GM19324 (cell line): ENCODE measurements around the gene LYRM9.
"Not testable (repeated sequence)": the region's sequence is repeated elsewhere in the genome, so short reads cannot be mapped to it uniquely, and the experiment has no call there.

Experiments used
- ATAC-seq: cut with Tn5 transposase; IDR thresholded peaks from one replicate; pipeline ENCODE4 v1.9.1; 2021; ENCODE audit warnings: mild to moderate bottlenecking, moderate library complexity; ENCODE audit not compliant: unreplicated experiment, low FRiP score

Gene LYRM9

DNA sequence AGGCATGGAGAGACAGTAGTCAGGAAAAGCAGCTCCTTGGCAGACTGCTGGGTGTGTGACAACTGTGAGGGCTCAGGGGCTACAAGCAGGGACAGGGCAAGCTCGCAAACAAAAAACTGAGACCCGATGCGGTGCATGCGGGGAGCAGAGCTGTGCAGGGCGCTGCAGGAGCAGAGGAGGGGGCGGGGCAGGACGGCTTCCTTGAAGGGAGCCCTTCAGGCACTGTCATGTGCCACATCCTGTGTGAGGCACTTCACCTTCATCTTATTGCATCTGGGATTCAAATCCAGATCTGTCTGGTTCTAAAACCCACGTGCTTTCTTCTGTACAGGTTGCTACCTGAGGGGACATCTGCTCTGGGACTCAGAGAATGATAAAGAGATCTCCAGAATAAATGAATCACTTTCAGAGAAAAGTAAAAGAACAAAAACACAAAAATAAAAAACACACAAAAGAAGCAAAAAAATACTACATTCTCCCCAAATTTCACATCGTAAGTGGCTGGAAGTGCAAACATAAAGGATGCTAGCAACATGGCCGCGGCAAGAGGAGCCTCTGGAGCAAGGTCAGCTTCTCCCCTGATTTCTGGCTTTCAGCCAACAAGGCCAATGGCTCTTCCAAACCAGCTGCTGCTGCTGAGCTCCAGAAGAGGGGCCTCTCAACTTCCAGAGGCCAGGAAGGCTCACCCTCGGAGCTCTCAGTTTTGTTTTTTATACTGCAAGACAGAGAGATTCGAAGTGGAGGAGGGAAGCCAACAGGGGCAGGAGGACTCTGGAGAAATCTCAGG lies 14.2 kb downstream of the LYRM9 start:
- no peak for ATAC-seq

DNA sequence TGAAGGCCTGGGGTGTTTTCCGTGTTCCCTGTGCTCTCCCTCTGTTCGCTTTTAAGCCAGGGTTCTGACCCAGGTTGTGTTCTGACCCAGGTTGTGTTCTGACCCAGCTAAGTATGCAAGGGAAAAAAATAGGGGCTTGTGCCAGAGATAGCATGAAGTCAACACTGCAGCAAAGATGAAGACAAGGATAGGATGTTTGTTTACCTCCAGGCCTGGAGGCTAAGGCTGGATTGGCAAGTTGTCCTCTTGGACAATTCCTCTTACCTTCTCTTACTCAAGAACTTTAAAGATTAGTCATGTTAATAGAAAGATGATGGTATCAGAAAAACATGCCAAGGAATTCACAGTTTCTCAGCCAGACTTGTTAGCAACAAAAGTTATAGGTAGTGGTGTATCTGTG lies 19.4 kb downstream of the LYRM9 start:
- ATAC-seq, result no peak

DNA sequence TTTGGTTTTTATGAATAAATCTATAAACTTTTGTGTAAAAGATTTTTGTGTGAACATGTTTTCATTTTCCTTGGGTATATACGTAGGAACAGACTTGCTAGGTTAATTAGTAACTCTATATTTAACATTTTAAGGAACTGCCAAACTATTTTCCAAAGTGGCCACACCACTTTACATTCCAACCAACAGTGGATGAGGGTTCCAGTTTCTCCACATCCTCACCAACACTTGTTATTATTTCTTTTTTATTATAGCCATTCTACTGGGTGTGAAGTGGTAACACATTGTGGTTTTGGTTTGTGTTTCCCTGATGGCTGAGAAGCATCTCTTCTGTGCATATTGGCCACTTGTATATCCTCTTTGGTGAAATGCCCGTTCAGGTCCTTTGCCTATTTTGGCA lies 20.0 kb downstream of the LYRM9 start:
- ATAC-seq, result no peak

DNA sequence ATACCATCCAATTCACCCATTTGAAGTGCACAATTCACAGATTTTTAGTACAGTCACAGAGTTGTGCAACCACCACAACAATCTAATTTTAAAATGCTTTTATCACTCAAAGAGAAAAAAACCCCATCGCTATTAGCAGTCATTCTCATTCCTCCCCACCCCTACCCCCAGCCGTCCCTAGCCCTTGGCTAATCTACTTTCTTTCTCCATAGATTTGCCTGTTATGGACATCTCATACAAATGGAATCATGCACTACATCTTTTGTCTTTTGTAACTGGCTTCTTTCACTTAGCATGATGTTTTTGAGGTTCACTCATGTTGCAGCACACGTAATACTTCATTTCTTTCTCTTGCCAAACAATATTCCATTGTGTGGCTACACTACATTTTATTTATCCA lies 20.4 kb downstream of the LYRM9 start:
- no peak for ATAC-seq

DNA sequence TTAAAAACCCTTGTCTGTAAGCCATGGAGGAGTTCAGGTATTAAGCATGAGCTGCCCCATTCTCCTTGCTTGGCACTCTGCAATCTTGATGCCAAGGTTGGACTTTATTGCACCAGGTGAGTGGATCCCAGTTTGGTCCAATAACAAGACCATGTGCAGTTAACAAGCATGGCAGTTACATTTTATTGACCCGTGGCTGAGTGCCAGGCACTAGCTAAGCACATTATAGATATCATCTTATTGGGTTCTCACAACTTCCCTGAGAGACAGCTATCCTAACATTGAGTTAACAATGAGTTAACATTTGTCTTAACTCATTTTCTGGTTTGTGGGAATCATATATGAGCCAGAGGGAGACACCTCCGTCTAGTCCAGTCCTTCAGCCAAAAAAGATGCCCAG lies 21.8 kb downstream of the LYRM9 start:
- no peak for ATAC-seq

DNA sequence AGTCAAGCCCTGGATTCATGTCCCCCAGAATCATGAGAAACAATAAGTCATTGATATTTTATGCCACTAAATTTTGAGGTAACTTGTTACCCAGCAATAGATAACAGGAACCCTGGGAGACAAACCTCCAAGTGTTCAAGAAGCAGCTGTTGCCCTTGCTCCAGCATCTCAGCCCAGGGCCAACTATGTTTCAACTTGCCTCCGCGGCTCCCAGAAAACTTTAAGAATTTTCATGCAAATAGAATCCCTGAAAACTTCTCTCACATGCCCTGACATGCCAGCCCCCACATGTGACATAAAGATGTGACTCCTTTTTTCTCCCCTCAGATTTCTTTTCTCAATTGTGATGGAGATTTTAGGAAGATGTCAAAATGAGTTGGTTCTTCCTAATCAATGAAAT lies 22.8 kb downstream of the LYRM9 start:
- ATAC-seq, result no peak

DNA sequence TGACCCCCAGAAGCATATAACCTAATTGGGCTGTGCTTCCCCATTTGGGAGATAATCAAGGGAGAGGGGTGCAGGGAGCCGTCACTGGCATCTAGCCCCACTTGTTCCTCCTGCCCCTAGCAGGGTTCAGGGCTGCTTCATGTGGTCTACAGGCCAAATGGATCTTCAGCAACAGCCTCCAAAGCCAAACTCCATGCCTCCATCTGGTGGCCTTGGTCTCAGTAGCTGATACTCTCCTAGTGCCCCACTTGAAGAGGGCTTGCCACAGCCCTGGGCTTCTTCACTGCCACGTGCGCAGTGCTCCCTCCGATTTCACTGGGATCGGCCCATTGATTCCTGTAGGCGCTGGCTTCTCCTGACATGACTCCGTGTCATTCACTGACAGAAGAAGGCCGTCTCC lies 24.6 kb downstream of the LYRM9 start:
- ATAC-seq, result no peak

DNA sequence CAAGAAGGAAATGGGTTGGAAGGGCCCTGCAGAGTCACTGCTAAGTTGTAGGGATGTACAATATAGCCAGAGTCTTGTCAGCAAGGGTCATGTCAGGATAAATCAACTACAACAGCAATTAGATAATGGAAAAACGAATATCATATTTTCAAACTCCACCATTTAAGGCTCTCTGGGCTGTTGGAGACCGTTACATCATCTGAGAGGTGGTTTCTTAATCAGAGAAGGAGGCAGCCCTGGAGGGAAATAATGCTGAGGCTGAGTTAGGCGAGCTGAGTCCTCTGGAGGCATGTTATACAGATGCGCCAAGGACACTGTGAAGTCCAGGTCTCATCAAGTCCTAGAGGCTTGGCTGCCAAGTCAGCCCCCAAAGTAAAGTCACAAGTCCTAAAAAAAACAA lies 30.3 kb downstream of the LYRM9 start:
- ATAC-seq, result no peak

DNA sequence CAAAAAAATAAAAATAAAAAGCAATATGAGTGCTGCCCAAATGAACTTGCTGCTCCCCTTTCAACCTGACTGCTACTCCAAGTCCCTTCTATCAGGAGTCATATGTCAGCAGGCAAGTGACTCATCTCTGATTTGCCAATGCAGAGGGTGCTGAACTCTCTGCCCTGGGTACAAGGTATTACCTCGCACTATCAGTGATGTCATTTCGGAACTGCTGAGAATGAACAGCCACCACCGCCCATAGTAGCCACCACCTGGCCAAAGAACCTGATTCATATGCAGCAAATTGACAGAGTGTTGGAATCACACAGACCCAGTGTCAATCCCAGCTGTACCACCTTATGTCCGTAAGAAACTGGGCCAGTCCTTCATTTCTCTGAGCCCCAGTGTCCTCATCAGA lies 31.2 kb downstream of the LYRM9 start:
- no peak for ATAC-seq

DNA sequence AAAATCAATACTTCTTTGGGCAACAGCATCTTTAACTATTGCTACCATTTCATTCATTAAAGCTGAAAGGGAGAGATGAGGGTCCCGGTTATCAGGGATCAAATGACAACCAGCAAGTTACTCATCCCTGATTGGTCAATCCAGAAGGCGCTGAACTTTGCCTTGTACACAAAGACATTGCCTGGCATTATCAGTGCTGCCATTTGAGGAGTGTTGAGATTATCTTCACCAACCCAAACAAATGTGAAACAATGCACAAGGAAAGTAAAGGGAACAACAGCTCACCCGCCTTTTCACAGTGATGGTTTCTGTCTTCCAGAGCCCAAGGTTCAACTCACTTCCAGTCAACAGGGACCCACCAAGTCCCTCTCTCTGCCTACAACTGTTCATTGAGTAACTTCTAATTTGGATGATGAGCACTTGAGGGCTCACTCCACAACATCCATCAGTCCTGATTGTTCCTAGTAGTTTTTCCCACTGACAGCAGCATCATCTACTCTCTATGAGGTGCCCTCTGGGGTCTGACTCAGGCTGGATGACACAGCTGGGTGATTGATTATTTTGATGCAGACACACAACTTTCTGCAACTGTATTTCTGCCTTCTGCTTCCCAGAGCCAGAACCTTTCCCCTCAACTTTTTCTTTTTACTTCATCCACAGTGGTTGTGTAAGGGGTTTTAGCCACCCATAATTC lies 32.0 kb downstream of the LYRM9 start:
- no peak for ATAC-seq

DNA sequence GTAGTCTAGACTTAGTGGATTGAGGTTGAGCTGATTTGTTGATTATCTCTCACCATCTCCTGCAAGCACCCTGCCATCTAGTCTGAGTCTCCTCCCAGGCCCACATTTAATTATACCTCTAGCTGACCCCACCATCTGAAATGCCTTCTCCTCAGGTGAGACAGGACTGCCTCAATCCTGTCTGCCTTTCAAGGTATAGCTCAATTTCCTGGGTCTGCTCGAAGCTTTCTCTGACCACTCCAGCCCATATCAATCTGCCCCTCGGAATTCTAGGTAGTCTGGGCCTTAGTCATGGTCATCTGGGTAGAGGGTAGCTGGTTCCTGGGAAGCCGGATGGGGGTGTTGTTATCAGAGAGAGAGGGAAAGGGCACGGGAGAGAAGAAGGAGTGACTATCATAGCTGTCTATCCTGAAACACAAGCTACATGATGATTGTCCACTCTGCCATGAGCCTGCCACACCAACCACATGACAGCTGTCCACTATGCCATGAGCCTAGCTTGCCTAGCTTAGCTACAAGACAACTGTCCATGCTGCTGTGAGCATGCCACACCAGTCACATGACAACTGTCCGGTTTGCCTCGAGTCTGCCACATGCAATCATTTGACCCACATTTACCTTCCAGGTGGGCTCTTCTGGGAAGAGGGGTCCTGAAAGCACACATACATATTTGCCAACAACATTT lies 34.4 kb downstream of the LYRM9 start:
- no peak for ATAC-seq

DNA sequence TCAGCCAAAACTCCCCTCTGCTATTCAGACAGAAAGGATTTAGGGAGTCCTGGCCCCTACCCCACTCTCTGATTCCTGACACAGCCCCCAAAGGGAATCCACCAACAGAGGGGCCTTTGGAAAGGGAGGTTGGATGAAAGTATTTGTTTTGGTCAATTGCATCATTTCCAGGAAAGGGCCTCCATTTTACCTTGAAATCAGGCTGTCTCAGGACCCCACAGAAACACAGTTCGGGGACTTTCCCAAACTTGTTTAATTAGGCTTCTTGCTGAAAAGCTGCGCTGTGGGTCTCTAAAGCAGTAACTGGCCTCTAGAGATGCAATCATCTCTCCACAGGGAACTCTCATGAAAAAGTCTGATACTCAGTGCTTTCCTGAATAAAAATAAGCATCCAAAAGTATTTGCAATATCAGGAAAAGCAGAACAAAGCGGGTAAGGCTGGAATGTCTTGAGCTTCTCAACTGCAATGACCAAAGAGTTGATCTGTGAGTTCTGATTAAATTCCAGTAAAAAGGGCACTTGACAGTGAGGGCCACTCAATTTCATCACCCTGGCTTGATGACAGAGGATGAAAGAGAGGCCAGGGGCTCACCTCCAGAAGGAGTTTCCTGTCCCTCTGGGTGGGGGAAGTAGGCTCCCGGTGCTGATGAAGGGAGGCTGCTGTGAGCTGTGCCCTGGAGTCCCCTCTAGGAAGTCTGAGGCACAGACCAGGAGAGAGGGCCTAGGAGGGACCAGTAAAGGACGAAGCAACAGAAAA lies 36.3 kb downstream of the LYRM9 start:
- ATAC-seq, result no peak

DNA sequence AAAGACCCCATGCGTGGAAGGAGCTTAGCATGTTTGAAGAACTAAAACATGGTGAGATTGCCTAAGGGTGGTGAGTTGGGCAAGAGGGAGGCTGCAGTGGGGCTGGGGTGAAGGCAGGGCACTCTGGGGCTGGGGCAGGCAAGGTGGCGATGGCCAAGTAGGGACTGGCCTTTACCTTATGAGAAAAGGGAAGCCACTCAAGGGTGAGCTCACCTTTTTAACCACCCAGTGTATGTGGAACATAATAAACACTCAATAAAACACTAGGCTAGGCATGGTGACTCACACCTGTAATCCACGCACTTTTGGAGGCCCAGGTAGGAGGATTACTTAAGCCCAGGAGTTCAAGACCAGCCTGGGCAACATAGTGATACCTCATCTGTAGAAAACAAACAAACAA lies 37.7 kb downstream of the LYRM9 start:
- no peak for ATAC-seq

DNA sequence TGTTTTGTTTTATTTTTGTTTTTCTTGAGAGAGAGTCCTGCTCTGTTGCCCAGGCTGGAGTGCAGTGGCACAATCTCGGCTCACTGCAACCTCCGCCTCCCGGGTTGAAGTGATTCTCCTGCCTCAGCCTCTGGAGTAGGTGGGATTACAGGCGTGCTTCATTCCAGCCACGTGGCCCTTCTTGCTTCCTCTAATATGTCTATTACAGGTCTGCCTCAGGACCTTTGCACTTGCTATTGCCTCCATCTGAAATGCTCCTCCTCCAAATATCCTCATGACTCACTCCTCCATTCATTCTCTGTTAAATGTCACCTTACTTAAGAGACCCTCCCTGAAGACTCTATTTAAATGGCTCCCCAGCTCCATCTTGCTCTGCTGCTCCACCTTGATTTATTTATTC lies 39.0 kb downstream of the LYRM9 start:
- ATAC-seq, result no peak

DNA sequence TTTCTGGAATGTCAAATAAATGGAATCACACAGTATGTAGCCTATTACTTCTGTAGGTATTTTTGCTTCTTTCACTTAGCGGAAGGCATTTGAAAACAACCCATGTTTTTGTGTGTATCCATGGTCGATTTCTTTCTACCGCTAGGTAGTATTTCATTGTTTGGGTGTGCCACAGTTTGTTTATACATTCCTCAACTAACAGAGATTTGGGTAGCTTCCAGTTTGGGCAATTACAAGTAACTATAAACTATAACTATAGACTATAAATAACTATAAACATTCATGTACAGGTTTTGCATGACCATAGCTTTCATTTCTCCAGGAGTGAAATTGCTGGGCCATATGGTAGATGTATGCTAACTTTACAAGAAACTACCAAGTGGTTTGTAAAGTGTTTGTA lies 40.1 kb downstream of the LYRM9 start:
- ATAC-seq, result no peak

DNA sequence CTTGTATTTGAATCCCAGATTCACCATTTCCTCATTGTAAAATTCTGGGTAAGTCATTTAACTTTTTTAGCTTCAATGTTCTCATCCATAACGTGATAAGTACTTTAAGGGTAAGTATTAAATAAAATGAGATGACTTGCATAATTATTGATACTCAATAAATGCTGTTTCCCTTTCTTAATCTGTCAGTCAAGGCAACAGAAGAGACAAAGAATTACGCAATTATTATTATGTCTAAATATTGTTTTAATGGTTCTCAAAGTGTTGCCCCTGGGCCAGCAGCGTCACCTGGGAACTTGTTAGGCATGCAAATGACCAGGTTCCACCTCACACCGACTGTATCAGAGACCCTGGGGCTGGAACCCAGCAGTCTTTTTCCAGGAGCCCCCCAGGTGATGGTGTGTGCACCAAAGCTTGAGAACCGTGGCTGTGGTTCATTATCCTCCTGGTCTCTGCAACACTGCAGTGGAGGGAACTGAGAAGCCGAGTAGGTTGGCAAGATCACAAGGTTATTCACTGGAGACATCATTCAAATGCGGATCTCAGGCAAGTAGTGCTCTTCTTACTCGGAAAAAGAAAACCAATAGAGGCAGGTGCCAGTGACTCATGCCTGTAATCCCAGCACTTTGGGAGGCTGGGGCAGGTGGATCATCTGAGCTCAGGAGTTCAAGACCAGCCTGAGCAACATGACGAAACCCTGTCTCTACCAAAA lies 43.5 kb downstream of the LYRM9 start:
- no peak for ATAC-seq

DNA sequence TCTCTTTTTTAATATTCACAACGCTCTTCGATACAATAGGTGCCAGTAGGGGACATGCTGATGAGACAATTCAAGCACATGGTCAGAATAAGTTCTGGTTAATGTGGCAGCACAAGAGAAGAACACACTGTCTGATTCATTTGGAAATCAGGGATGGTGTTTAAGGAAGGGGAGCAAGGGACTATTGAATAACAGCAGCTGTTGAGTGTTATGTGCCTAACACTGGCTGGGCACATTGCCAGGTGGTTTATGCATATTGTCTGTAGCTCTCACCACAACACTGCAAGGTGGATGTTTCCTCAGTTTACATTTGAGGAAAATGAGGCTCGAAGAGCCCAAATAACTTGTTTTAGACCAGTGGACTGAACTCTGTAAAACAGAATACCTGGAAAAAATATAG lies 44.2 kb downstream of the LYRM9 start:
- ATAC-seq, result no peak

DNA sequence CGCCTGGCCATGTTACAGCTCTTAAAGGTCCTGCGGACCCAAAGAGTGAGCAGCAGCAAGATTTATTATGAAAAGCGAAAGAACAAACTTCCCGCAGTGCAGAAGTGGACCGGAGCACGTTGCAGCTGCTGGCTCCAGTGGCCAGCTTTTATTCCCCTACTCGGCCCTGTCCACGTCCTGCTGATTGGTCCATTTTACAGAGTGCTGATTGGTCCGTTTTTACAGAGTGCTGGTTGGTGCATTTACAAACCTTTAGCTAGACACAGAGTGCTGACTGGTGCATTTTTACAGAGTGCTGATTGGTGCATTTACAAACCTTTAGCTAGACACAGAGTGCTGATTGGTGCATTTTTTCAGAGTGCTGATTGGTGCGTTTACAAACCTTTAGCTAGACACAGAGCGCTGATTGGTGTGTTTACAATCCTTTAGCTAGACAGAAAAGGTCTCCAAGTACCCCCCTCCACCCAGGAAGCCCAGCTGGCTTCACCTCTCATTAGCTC lies 46.3 kb downstream of the LYRM9 start:
- ATAC-seq, result not testable (repeated sequence)

DNA sequence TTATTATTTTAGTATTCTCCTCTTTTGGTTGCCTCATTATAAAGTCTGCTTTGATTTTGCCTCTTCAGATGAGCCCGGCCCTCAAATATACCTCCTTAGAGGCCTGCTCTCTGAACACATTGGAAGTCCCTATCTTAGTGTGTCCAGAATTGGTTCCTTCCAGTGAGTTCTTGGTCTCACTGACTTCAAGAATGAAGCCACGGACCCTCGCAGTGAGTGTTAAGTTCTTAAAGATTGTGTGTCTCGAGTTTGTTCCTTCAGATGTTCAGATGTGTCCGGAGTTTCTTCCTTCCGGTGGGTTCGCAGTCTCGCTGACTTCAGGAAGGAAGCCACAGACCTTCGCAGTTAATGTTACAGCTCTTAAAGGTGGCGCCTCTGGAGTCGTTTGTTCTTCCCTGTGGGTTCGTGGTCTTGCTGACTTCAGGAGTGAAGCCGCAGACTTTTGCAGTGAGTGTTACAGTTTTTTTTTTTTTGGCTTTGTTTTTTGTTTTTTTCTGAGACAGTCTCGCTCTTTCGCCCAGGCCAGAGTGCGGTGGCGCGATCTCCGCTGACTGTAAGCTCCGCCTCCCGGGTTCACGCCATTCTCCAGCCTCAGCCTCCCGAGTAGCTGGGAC lies 47.0 kb downstream of the LYRM9 start:
- no peak for ATAC-seq
